Loucy (cell line): ENCODE data around the gene KDM4F.

ENCODE experiments used
- EZH2phosphoT487 ChIP-seq: fragments of 200-600 bp; IDR thresholded peaks from 2 replicates; pipeline ENCODE4 v1.6.1; 2018; ENCODE audit warnings: antibody characterized with exemption, mild to moderate bottlenecking, moderate library complexity, borderline replicate concordance
- TF ChIP-seq, protein P1 (sequence below): fragments of 200-600 bp; sonication (generic); conservative IDR thresholded peaks from 2 replicates; pipeline ENCODE4 v1.5.1; 2014; ENCODE audit warnings: mild to moderate bottlenecking, antibody characterized with exemption, low read length

DNA sequence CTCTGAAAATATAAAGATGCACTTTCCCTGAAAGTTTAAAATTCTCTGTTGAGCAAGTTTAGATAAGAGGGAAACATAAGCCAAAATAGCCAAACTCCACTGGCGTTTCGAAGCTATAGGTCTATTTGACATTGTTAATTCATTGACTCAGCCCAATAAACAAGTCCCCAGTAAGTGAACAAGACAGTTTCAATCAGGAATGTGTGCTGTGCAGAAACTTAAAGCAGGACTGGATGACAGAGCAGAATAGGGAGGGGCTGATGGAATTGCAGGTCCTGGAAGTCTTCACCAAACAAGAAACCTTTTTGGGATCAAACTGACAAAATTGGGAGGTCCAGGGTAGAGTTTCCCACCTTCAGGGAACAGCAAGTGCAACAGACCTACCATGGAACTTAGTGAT lies 33.1 kb upstream of the KDM4F start:
- TF ChIP-seq, protein P1, sequence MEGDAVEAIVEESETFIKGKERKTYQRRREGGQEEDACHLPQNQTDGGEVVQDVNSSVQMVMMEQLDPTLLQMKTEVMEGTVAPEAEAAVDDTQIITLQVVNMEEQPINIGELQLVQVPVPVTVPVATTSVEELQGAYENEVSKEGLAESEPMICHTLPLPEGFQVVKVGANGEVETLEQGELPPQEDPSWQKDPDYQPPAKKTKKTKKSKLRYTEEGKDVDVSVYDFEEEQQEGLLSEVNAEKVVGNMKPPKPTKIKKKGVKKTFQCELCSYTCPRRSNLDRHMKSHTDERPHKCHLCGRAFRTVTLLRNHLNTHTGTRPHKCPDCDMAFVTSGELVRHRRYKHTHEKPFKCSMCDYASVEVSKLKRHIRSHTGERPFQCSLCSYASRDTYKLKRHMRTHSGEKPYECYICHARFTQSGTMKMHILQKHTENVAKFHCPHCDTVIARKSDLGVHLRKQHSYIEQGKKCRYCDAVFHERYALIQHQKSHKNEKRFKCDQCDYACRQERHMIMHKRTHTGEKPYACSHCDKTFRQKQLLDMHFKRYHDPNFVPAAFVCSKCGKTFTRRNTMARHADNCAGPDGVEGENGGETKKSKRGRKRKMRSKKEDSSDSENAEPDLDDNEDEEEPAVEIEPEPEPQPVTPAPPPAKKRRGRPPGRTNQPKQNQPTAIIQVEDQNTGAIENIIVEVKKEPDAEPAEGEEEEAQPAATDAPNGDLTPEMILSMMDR = no peak
- TF ChIP-seq EZH2phosphoT487 = no peak
